Fibroblast of lung (primary cell): ENCODE data around the gene FAM169A. TPM values are rescaled to one million over a fixed set of nuclear protein-coding genes. Genes with fewer than 3 reads are reported as not detected.

ENCODE experiments used
- DNase-seq, 2 donors: peaks; one replicate each; pipeline versions ENCODE4 v3.0.0 to v3.0.0-alpha.2; 2010; ENCODE audit warnings: low read depth in 2 of 2
- H2AFZ ChIP-seq: 2 replicates; pipeline ENCODE4 v1.5.1; 2012; ENCODE audit warnings: low read length, control low read depth, inconsistent platforms
- H3K27ac ChIP-seq: 2 replicates; pipeline ENCODE4 v1.5.1; 2011; ENCODE audit warnings: low read length, control low read depth; ENCODE audit not compliant: insufficient read depth
- H3K27me3 ChIP-seq: 2 replicates; pipeline ENCODE4 v1.5.1; 2011; ENCODE audit warnings: mild to moderate bottlenecking, low read length; ENCODE audit not compliant: control insufficient read depth, insufficient read depth
- H3K36me3 ChIP-seq: 2 replicates; pipeline ENCODE4 v1.5.1; 2011; ENCODE audit warnings: low read length; ENCODE audit not compliant: control insufficient read depth, insufficient read depth
- H3K4me1 ChIP-seq: 2 replicates; pipeline ENCODE4 v1.5.1; 2011; ENCODE audit warnings: low read length; ENCODE audit not compliant: control insufficient read depth, insufficient read depth; ENCODE audit errors: extremely low read depth
- H3K4me2 ChIP-seq: 2 replicates; pipeline ENCODE4 v1.5.1; 2011; ENCODE audit warnings: low read length, control low read depth; ENCODE audit not compliant: insufficient read depth; ENCODE audit errors: extremely low read depth
- H3K4me3 ChIP-seq, 4 experiments: fragments of 200-600 bp in 1 of 4; sonication (generic) in 1 of 4; replicated peaks in 1 of 4; 2 replicates each; pipeline ENCODE4 v1.5.1; 2011 to 2016; ENCODE audit warnings: low read length in 4 of 4, low read depth in 3 of 4, mild to moderate bottlenecking in 3 of 4, control low read depth in 2 of 4, inconsistent platforms in 1 of 4, mixed read lengths in 1 of 4; ENCODE audit not compliant: insufficient read depth in 1 of 4; ENCODE audit errors: control extremely low read depth in 1 of 4
- H3K79me2 ChIP-seq: 2 replicates; pipeline ENCODE4 v1.5.1; 2012; ENCODE audit warnings: mild to moderate bottlenecking, low read length, inconsistent platforms; ENCODE audit not compliant: control insufficient read depth, insufficient read depth
- H3K9ac ChIP-seq: 2 replicates; pipeline ENCODE4 v1.5.1; 2011; ENCODE audit warnings: mild to moderate bottlenecking, low read length, control low read depth; ENCODE audit not compliant: insufficient read depth
- H3K9me3 ChIP-seq: 2 replicates; pipeline ENCODE4 v1.5.1; 2012; ENCODE audit warnings: low read depth, low read length; ENCODE audit not compliant: control insufficient read depth, insufficient read depth
- H4K20me1 ChIP-seq: 2 replicates; pipeline ENCODE4 v1.5.1; 2011; ENCODE audit warnings: low read length; ENCODE audit not compliant: control insufficient read depth, insufficient read depth; ENCODE audit errors: extremely low read depth
- CTCF ChIP-seq, 2 donors: IDR thresholded peaks in 1 of 2; conservative IDR thresholded peaks in 1 of 2; 1 replicate in 1 of 2; 2 replicates in 1 of 2; pipeline ENCODE4 v1.5.1; 2011 to 2012; ENCODE audit warnings: low read length in 2 of 2, control low read depth in 1 of 2, inconsistent platforms in 1 of 2, low read depth in 1 of 2, mild to moderate bottlenecking in 1 of 2
- EZH2 ChIP-seq: IDR thresholded peaks from 2 replicates; pipeline ENCODE4 v1.5.1; 2012; ENCODE audit warnings: low read length, control low read depth, mild to moderate bottlenecking; ENCODE audit errors: missing control alignments
- polyA plus RNA-seq, 2 donors: library from polyadenylated mRNA; depleted of rRNA in 1 of 2; stranded (reverse) in 1 of 2; unstranded in 1 of 2; fragments of >200 nt; gene quantifications; 2 replicates each; pipeline ENCODE4 v1.2.1, GENCODE V29; 2011 to 2012; ENCODE audit warnings: missing spikeins in 1 of 2
- total RNA-seq: library from RNA; depleted of rRNA; stranded (reverse); fragments of >200 nt; gene quantifications from 2 replicates; pipeline ENCODE4 v1.2.1, GENCODE V29; 2014

The FAM169A gene
- total and polyA plus RNA-seq, 2 donors (not counting 1 experiment from before 2014, with no cell fraction given): 0.61 to 1.2 TPM

GRCh38 chr5:74851684-74852353, 14.4 kb downstream of the FAM169A start:
- H2AFZ ChIP-seq: peak overlapping the region; percentile 85
- H3K4me2 ChIP-seq: peak overlapping the region; percentile 44

GRCh38 chr5:74850789-74851425, 15.3 kb downstream of the FAM169A start:
- Histone ChIP-seq H3K27me3 (no peaks in the 10 kb centered on the region), H2AFZ (peak overlapping the region; percentile 85), H3K36me3 (no peaks in the 10 kb centered on the region)

More at GRCh38 chr5:74851684-74852353, 14.4 kb downstream of the FAM169A start:
- Histone ChIP-seq H3K79me2 (no peaks in the 10 kb centered on the region), H3K36me3 (no peaks in the 10 kb centered on the region), H4K20me1 (no peaks in the 10 kb centered on the region), H3K4me1 (peaks cover 5% of the 10 kb centered on the region), H3K4me3 (peak overlapping the region in 2 of 4 experiments; percentile 11 to 25), H3K9me3 (no peaks in the 10 kb centered on the region), H3K27ac (peak overlapping the region; percentile 22), H3K27me3 (no peaks in the 10 kb centered on the region), H3K9ac (no peak overlapping the region)
- TF ChIP-seq EZH2 (no peak), CTCF (conservative IDR thresholded peaks at IDR 0.05 in 1 of 2, IDR thresholded peaks at IDR 0.05 in 1 of 2; ENCODE audit: low read depth in 1 of 2, low read length in 2 of 2) (no peak)
- DNase-seq: peak; percentile 61 to 65

More at GRCh38 chr5:74850789-74851425, 15.3 kb downstream of the FAM169A start:
- no peak overlapping the region for H3K27ac ChIP-seq
- no peaks in the 10 kb centered on the region for H3K79me2 ChIP-seq
- no peak for DNase-seq
- H4K20me1 ChIP-seq: no peaks in the 10 kb centered on the region
- no peak overlapping the region for H3K4me2 ChIP-seq
- no peak overlapping the region for H3K4me3 ChIP-seq
- peaks cover 5% of the 10 kb centered on the region for H3K4me1 ChIP-seq
- TF ChIP-seq EZH2: no peak
- TF ChIP-seq CTCF (conservative IDR thresholded peaks at IDR 0.05 in 1 of 2, IDR thresholded peaks at IDR 0.05 in 1 of 2; ENCODE audit: low read depth in 1 of 2, low read length in 2 of 2): no peak
- H3K9ac ChIP-seq: no peak overlapping the region
- no peaks in the 10 kb centered on the region for H3K9me3 ChIP-seq
